Epithelial cell of proximal tubule (primary cell): ENCODE results near the gene CD276. TPM values are rescaled to one million over a fixed set of nuclear protein-coding genes. Genes with fewer than 3 reads are reported as not detected.

ENCODE experiments used
- DNase-seq: peaks from one replicate; pipeline ENCODE4 v3.0.0-alpha.2; 2011; ENCODE audit warnings: low read depth
- H3K4me3 ChIP-seq: 2 replicates; pipeline ENCODE4 v1.5.1; 2011; ENCODE audit warnings: low read depth, mild to moderate bottlenecking, low read length
- CTCF ChIP-seq: conservative IDR thresholded peaks from 2 replicates; pipeline ENCODE4 v1.5.1; 2012; ENCODE audit warnings: low read depth, mild to moderate bottlenecking, low read length
- total RNA-seq: library from RNA; depleted of rRNA; stranded (reverse); fragments of >200 nt; gene quantifications from 2 replicates; pipeline ENCODE4 v1.2.3, GENCODE V29; 2015

CD276 gene
- total RNA-seq, 1 donor from 2014 or later: 189 TPM

DNA sequence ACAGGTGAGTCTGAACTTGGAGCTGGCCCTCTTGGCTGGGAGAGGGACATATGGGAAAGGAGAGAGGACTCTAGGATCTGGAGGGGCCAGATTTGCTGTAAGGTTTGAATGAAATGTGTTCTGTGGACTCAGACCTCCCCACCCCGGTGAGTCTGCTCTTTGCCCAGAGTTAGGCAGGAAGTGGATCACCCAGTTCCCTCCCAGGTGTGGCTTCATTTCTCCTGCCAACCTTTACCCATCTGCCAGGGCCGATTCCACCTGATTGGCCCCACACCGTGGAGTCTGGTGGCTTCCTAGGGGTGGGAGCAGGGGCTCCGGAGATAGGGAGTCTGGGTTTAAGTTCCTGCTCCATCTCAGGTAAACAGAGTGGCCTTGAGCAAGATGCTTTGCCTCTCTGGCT lies 25.5 kb downstream of the CD276 start:
- DNase-seq: no peak
- no peak overlapping the region for H3K4me3 ChIP-seq
- no peak for TF ChIP-seq CTCF

GRCh38 chr15:73710321-73710720 lies 26.1 kb downstream of the CD276 start:
- TF ChIP-seq CTCF: no peak
- H3K4me3 ChIP-seq: no peak overlapping the region
- no peak for DNase-seq

DNA sequence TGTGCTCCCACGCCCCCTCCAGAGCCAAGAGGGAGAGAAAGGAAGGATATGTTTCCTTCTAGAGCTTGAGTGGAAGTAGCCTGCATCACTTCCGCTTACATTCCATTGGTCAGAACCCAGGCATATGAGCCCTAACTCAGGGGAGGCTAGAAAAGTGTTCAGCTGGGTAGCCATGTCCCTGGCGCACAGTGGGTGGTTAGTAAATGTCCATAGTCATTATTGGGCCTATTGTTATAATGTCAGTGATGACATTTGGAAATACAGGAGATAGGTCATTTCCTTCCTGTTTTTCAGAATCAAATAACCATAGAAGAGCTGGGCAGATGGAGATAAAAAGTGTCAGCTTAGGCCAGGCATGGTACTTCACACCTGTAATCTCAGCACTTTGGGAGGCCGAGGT lies 27.3 kb downstream of the CD276 start:
- H3K4me3 ChIP-seq: no peak overlapping the region
- TF ChIP-seq CTCF: no peak

GRCh38 chr15:73712107-73712506 lies 27.9 kb downstream of the CD276 start:
- no peak for DNase-seq
- H3K4me3 ChIP-seq: no peak overlapping the region
- peak; percentile 41 for TF ChIP-seq CTCF

More for the DNA sequence above, 27.3 kb downstream of the CD276 start:
- DNase-seq: no peak

DNA sequence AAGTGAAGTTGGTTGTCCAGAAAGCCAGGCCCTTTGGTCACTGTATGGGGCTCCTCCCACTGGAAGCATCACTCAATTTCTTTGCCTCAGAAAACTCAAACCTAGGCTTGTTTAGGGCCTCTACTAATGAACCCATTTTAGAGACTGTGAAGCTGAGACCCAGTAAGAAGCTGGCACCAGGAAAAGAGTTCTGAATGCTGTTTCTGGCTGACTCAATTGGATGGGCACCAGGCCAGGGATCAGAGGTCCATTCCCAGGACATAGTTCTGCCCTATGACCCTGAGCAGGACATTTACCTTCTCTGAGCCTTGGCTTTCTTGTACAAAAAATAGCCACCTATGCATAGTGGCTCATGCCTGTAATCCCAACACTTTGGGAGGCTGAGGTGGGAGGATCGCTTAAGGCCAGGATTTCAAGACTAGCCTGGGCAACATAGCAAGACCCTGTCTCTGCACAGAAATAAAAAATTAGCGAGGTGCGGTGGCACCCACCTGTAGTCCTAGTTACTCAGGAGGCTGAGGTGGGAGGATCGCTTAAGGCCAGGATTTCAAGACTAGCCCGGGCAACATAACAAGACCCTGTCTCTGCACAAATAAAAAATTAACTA lies 30.6 kb downstream of the CD276 start:
- DNase-seq: no peak

DNA sequence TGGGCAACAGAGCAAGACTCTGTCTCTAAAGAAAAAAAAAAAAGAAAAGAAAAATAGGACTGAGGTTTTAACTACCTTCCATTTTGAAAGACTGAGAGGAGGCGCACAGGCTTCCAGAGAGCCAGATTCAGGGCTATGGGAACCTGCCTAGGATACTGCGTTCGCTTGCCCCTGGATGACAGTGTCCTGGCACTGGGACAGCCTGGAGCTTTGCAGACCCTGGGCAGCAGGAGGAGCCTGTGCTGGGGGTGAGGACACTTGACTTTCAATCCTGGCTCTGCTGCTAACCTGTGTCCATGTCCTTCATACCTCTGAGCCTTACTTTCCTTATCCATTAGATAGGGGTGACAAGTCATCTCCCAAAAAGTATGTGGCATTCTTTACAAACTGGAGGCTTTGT lies 31.2 kb downstream of the CD276 start:
- H3K4me3 ChIP-seq: no peak overlapping the region
- TF ChIP-seq CTCF: no peak
- DNase-seq: no peak

More for the DNA sequence above, 30.6 kb downstream of the CD276 start:
- TF ChIP-seq CTCF: no peak
- H3K4me3 ChIP-seq: no peak overlapping the region

- TF ChIP-seq CTCF: no peak
- DNase-seq: no peak
- no peak overlapping the region for H3K4me3 ChIP-seq
These were observed 32.2 kb downstream of the CD276 start for GRCh38 chr15:73716417-73716816.
